ENCODE data around the gene PEX5.
"Not testable (repeated sequence)": the region's sequence is repeated elsewhere in the genome, so short reads cannot be mapped to it uniquely, and the experiment has no call there.

PEX5 gene

GRCh38 chr12:7219599-7220243 is 30.2 kb downstream of the PEX5 start:
- DNase-seq, result peak; percentile 92

GRCh38 chr12:7221486-7221885 is 32.0 kb downstream of the PEX5 start:
- DNase-seq, result no peak

GRCh38 chr12:7229741-7230140 is 40.3 kb downstream of the PEX5 start:
- no peak for DNase-seq

GRCh38 chr12:7241404-7242005 is 52.0 kb downstream of the PEX5 start:
- no peak for DNase-seq

- DNase-seq, result no peak
These were observed 53.0 kb downstream of the PEX5 start for GRCh38 chr12:7242176-7243101.

- not testable (repeated sequence) for DNase-seq
These were observed 62.0 kb downstream of the PEX5 start for GRCh38 chr12:7251328-7251996.

- DNase-seq, result no peak
These were observed 69.6 kb downstream of the PEX5 start for GRCh38 chr12:7259060-7259459.
